GM12878 (cell line): ENCODE measurements around the gene TMED1. TPM values are rescaled to one million over a fixed set of nuclear protein-coding genes. Genes with fewer than 3 reads are reported as not detected.

Source experiments
- ATAC-seq: fragments of 200-7000 bp; cut with Tn5 transposase; 3 replicates; pipeline ENCODE4 v1.9.1; 2020; ENCODE audit warnings: mild to moderate bottlenecking, moderate library complexity
- BruUV-seq: library from RNA; stranded (reverse); fragments of 400-500 nt; replicated peaks from 2 replicates; lab custom pipeline; 2021; lab: Mats Ljungman, UMichigan
- CTCF ChIA-PET: fragments of 300-600 bp; sonication (Branson Sonifier 250); formaldehyde crosslinking; extraction: SDS; loops from one replicate; lab custom pipeline; 2021; ENCODE audit warnings: inconsistent platforms; lab: Yijun Ruan, JAX
- POLR2A ChIA-PET: fragments of 350-600 bp; formaldehyde crosslinking; extraction: SDS; loops from one replicate; lab custom pipeline; 2021; ENCODE audit warnings: inconsistent platforms; lab: Charles Lee
- RAD21 ChIA-PET: fragments of 300-600 bp; sonication (Branson Sonifier 250); formaldehyde crosslinking; loops from one replicate; lab custom pipeline; 2023; ENCODE audit warnings: antibody characterized with exemption; ENCODE audit not compliant: unreplicated experiment; lab: Charles Lee
- SMC1A ChIA-PET: fragments of 300-600 bp; sonication (Branson Sonifier 250); formaldehyde crosslinking; loops from one replicate; lab custom pipeline; 2023; ENCODE audit not compliant: unreplicated experiment, uncharacterized antibody; lab: Charles Lee
- DNase-seq: peaks from one replicate; pipeline ENCODE4 v3.0.0-alpha.2; 2011; ENCODE audit warnings: low read depth, low spot score
- FAIRE-seq: peaks from 3 replicates; lab custom pipeline; 2011; peaks lifted over from hg19 to GRCh38; lab: Jason Lieb, UNC
- H2AFZ ChIP-seq: 2 replicates; pipeline ENCODE4 v1.6.0; 2011; ENCODE audit warnings: low read depth, low read length, control low read depth; ENCODE audit not compliant: control insufficient read depth
- H3K27ac ChIP-seq: 2 replicates; pipeline ENCODE4 v1.5.1; 2011; ENCODE audit warnings: control low read depth; ENCODE audit not compliant: control insufficient read depth, insufficient read depth
- H3K27me3 ChIP-seq, 2 experiments: replicated peaks in 1 of 2; 2 replicates each; pipeline versions ENCODE4 v1.6.0 to v1.6.1; 2011; ENCODE audit warnings: low read length in 1 of 2; ENCODE audit not compliant: control insufficient read depth in 2 of 2, insufficient read depth in 2 of 2
- H3K36me3 ChIP-seq, 2 experiments: 2 replicates each; pipeline ENCODE4 v1.5.1; 2011; ENCODE audit warnings: low read length in 1 of 2; ENCODE audit not compliant: control insufficient read depth in 2 of 2, insufficient read depth in 2 of 2
- H3K4me1 ChIP-seq: 2 replicates; pipeline ENCODE4 v1.6.1; 2011; ENCODE audit warnings: mild to moderate bottlenecking, low read length, moderate library complexity, mixed read lengths; ENCODE audit not compliant: control insufficient read depth, insufficient read depth
- H3K4me2 ChIP-seq: 2 replicates; pipeline ENCODE4 v1.6.0; 2011; ENCODE audit warnings: control low read depth; ENCODE audit not compliant: control insufficient read depth, insufficient read depth
- H3K4me3 ChIP-seq: fragments of 200-600 bp; sonication (generic); 2 replicates; pipeline ENCODE4 v1.5.1; 2016
- H3K79me2 ChIP-seq: 2 replicates; pipeline ENCODE4 v1.6.0; 2011; ENCODE audit warnings: low read length; ENCODE audit not compliant: control insufficient read depth, insufficient read depth
- H3K9ac ChIP-seq: 2 replicates; pipeline ENCODE4 v1.8.0; 2011; ENCODE audit warnings: low read length, control low read depth, mixed read lengths; ENCODE audit not compliant: control insufficient read depth, insufficient read depth
- H3K9me3 ChIP-seq: replicated peaks from 3 replicates; pipeline ENCODE4 v1.5.1; 2011; ENCODE audit warnings: mild to moderate bottlenecking, low read length; ENCODE audit not compliant: control insufficient read depth, insufficient read depth
- H4K20me1 ChIP-seq: 2 replicates; pipeline ENCODE4 v1.6.0; 2011; ENCODE audit not compliant: control insufficient read depth, insufficient read depth
- EGR1 ChIP-seq, 2 experiments: IDR thresholded peaks; 1 replicate in 1 of 2; 2 replicates in 1 of 2; pipeline ENCODE4 v1.6.1; 2011 to 2012; ENCODE audit warnings: low read depth in 2 of 2, low read length in 2 of 2, borderline replicate concordance in 1 of 2, mild to moderate bottlenecking in 1 of 2, moderate library complexity in 1 of 2
- USF1 ChIP-seq: IDR thresholded peaks from 2 replicates; pipeline ENCODE4 v1.6.1; 2011; ENCODE audit warnings: borderline replicate concordance, low read depth, mild to moderate bottlenecking, moderate library complexity, mixed read lengths, low read length; ENCODE audit not compliant: insufficient read depth; ENCODE audit errors: extremely low read length
- ZBTB4 ChIP-seq: fragments of 450-650 bp; formaldehyde crosslinking; IDR thresholded peaks from 2 replicates; pipeline ENCODE4 v1.4.0; 2022; ENCODE audit warnings: mild to moderate bottlenecking, moderate library complexity
- WGBS: methylation state at CpG from one replicate; pipeline ENCODE4 v1.1.6; 2016; ENCODE audit warnings: low lambda C conversion rate; ENCODE audit not compliant: insufficient replicate concordance, insufficient coverage; ENCODE audit errors: missing lambda C conversion rate; 5-methylcytosine and 5-hydroxymethylcytosine counted together
- in situ Hi-C: fragments of 300-500 bp; cut with MboI; formaldehyde crosslinking; loops from 9 replicates; pipeline ENCODE4 v1.14.3; 2018; ENCODE audit warnings: mixed read lengths
- intact Hi-C: fragments of 100-400 bp; cut with micrococcal nuclease; formaldehyde crosslinking; loops from one replicate; pipeline ENCODE4 v1.14.2; 2022; ENCODE audit not compliant: unreplicated experiment
- polyA plus RNA-seq, 11 experiments: library from polyadenylated mRNA; depleted of rRNA in 4 of 11; unstranded in 6 of 11; stranded (reverse) in 5 of 11; fragments of >200 nt; fragmentation: Nextera tagmentation in 4 of 11; fragmentation: Illumina TruSeq in 1 of 11; extraction: Ambion mirVana in 4 of 11; extraction: Trizol in 1 of 11; gene quantifications; 1 replicate in 1 of 11; 2 replicates in 10 of 11; pipeline versions ENCODE4 v1.2.1 to v1.2.3, GENCODE V29; 2011 to 2016; ENCODE audit warnings: inconsistent platforms in 2 of 11, missing spikeins in 2 of 11, low read depth in 1 of 11
- total RNA-seq, 4 experiments: library from RNA; depleted of rRNA in 3 of 4; stranded (reverse); fragments of >200 nt in 3 of 4; fragmentation: Illumina TruSeq in 1 of 4; extraction: Trizol in 1 of 4; gene quantifications; 2 replicates each; pipeline versions ENCODE4 v1.2.1 to v1.2.3, GENCODE V29; 2013 to 2021
- TF ChIP-seq, protein P1 (sequence below): fragments of 450-650 bp; IDR thresholded peaks from 2 replicates; pipeline ENCODE4 v1.6.1; 2017; ENCODE audit warnings: mild to moderate bottlenecking, moderate library complexity
- TF ChIP-seq, protein P2 (sequence below): IDR thresholded peaks from 2 replicates; pipeline ENCODE4 v1.6.1; 2012; ENCODE audit warnings: low read length, inconsistent platforms

TMED1 gene
- total and polyA plus RNA-seq, 10 of the 15 experiments (the other 5 are each of a cell fraction or from before 2014, with no cell fraction given), result 0.60 to 23.1 (median 12.3) TPM

- Histone ChIP-seq H3K27ac (no peak overlapping the region), H3K9me3 (no peaks in the 10 kb centered on the region), H3K4me2 (no peak overlapping the region)
- WGBS, result 17% methylated on average over 7 of the region's 7 CpGs
- RAD21 ChIA-PET, result interaction anchor here (0.8 to 2.2 kb wide), 2 partner anchors 12 to 16 kb away, joined by 3 to 8 read pairs; no protein-coding TSS in a partner anchor
- TF ChIP-seq USF1 (no peak), EGR1 (IDR thresholded peaks at IDR 0.05; ENCODE audit: borderline replicate concordance in 1 of 2, low read depth in 2 of 2, low read length in 2 of 2) (no peak), ZBTB4 (CRISPR knock-in tag) (no peak)
- TF ChIP-seq, protein P1, sequence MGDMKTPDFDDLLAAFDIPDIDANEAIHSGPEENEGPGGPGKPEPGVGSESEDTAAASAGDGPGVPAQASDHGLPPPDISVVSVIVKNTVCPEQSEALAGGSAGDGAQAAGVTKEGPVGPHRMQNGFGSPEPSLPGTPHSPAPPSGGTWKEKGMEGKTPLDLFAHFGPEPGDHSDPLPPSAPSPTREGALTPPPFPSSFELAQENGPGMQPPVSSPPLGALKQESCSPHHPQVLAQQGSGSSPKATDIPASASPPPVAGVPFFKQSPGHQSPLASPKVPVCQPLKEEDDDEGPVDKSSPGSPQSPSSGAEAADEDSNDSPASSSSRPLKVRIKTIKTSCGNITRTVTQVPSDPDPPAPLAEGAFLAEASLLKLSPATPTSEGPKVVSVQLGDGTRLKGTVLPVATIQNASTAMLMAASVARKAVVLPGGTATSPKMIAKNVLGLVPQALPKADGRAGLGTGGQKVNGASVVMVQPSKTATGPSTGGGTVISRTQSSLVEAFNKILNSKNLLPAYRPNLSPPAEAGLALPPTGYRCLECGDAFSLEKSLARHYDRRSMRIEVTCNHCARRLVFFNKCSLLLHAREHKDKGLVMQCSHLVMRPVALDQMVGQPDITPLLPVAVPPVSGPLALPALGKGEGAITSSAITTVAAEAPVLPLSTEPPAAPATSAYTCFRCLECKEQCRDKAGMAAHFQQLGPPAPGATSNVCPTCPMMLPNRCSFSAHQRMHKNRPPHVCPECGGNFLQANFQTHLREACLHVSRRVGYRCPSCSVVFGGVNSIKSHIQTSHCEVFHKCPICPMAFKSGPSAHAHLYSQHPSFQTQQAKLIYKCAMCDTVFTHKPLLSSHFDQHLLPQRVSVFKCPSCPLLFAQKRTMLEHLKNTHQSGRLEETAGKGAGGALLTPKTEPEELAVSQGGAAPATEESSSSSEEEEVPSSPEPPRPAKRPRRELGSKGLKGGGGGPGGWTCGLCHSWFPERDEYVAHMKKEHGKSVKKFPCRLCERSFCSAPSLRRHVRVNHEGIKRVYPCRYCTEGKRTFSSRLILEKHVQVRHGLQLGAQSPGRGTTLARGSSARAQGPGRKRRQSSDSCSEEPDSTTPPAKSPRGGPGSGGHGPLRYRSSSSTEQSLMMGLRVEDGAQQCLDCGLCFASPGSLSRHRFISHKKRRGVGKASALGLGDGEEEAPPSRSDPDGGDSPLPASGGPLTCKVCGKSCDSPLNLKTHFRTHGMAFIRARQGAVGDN, result no peak
- TF ChIP-seq, protein P2, sequence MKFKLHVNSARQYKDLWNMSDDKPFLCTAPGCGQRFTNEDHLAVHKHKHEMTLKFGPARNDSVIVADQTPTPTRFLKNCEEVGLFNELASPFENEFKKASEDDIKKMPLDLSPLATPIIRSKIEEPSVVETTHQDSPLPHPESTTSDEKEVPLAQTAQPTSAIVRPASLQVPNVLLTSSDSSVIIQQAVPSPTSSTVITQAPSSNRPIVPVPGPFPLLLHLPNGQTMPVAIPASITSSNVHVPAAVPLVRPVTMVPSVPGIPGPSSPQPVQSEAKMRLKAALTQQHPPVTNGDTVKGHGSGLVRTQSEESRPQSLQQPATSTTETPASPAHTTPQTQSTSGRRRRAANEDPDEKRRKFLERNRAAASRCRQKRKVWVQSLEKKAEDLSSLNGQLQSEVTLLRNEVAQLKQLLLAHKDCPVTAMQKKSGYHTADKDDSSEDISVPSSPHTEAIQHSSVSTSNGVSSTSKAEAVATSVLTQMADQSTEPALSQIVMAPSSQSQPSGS, result no peak
- TF ChIP-seq, all 136 proteins: peak for 0
- POLR2A ChIA-PET, result interaction anchor here (0.5 to 1.1 kb wide), 2 partner anchors 11 to 387 kb away, joined by 3 to 7 read pairs; no protein-coding TSS in a partner anchor
- CTCF ChIA-PET, result interaction anchor here (1.4 to 4.0 kb wide), 2 partner anchors 11 to 136 kb away, joined by 6 to 42 read pairs; partner anchors contain the start of gene DNM2
- in situ Hi-C loops (no loop called here), intact Hi-C loops (no loop called here)
- H3K27me3 ChIP-seq, result no peaks in the 10 kb centered on the region
- H3K4me3 ChIP-seq, result no peak overlapping the region
- DNase-seq (no peak), ATAC-seq (no peak), FAIRE-seq (no peak)
- H2AFZ ChIP-seq, result no peak overlapping the region
- H4K20me1 ChIP-seq, result no peaks in the 10 kb centered on the region
- SMC1A ChIA-PET, result interaction anchor here (0.8 to 2.3 kb wide), 3 partner anchors 11 to 136 kb away, joined by 3 to 10 read pairs (median 3); partner anchors contain the start of gene DNM2
- no peaks in the 10 kb centered on the region for H3K36me3 ChIP-seq
- no TSS peak for BruUV-seq
- no peak overlapping the region for H3K9ac ChIP-seq
- H3K4me1 ChIP-seq, result peaks cover 5% of the 10 kb centered on the region
- H3K79me2 ChIP-seq, result no peaks in the 10 kb centered on the region
Observed at GRCh38 chr19:10852941-10853340, 16.9 kb upstream of the TMED1 start.
